SK-N-SH (cell line): ENCODE measurements around the gene SLC16A12.
"Not testable (repeated sequence)": the region's sequence is repeated elsewhere in the genome, so short reads cannot be mapped to it uniquely, and the experiment has no call there.

Source experiments
- EP300 ChIP-seq, 2 experiments: IDR thresholded peaks; 2 replicates each; pipeline versions ENCODE4 v1.4.0 to v1.6.1; 2012; ENCODE audit warnings: borderline replicate concordance in 1 of 2, low read depth in 1 of 2, low read length in 1 of 2
- EZH2phosphoT487 ChIP-seq: fragments of 200-600 bp; sonication (generic); IDR thresholded peaks from 2 replicates; pipeline ENCODE4 v1.6.1; 2017; ENCODE audit warnings: low read depth, mixed run types, mild to moderate bottlenecking, antibody characterized with exemption, moderate library complexity, borderline replicate concordance
- MAX ChIP-seq: IDR thresholded peaks from 2 replicates; pipeline ENCODE4 v1.4.0; 2012; ENCODE audit warnings: low read depth
- MXI1 ChIP-seq: IDR thresholded peaks from 2 replicates; pipeline ENCODE4 v1.6.1; 2012; ENCODE audit warnings: mild to moderate bottlenecking, low read depth, low read length, improper control_type of control experiment
- NRF1 ChIP-seq: IDR thresholded peaks from 2 replicates; pipeline ENCODE4 v1.6.1; 2012; ENCODE audit warnings: low read depth, mild to moderate bottlenecking, low read length
- POLR2AphosphoS5 ChIP-seq: IDR thresholded peaks from 2 replicates; pipeline ENCODE4 v1.6.1; 2012; ENCODE audit warnings: low read depth, low read length
- RAD21 ChIP-seq: IDR thresholded peaks from 2 replicates; pipeline ENCODE4 v1.6.1; 2012; ENCODE audit warnings: mild to moderate bottlenecking, low read length
- RFX5 ChIP-seq: IDR thresholded peaks from 2 replicates; pipeline ENCODE4 v1.6.1; 2012; ENCODE audit warnings: mild to moderate bottlenecking, improper control_type of control experiment, low read length
- TAF1 ChIP-seq: IDR thresholded peaks from 2 replicates; pipeline ENCODE4 v1.6.1; 2012; ENCODE audit warnings: low read depth, mild to moderate bottlenecking, low read length, moderate library complexity, borderline replicate concordance
- USF2 ChIP-seq: fragments of 150-350 bp; IDR thresholded peaks from 2 replicates; pipeline ENCODE4 v1.6.1; 2017; ENCODE audit warnings: antibody characterized with exemption, low read length, low read depth, borderline replicate concordance
- YY1 ChIP-seq: IDR thresholded peaks from 2 replicates; pipeline ENCODE4 v1.4.0; 2012; ENCODE audit warnings: low read depth, mild to moderate bottlenecking
- TF ChIP-seq, protein P1 (sequence below): fragments of 200-600 bp; sonication (generic); IDR thresholded peaks from 2 replicates; pipeline ENCODE4 v1.6.1; 2017; ENCODE audit warnings: antibody characterized with exemption, mild to moderate bottlenecking, moderate library complexity
- TF ChIP-seq, protein P2 (sequence below): IDR thresholded peaks from 2 replicates; pipeline ENCODE4 v1.6.1; 2012; ENCODE audit warnings: mild to moderate bottlenecking, low read depth, low read length, moderate library complexity

DNA sequence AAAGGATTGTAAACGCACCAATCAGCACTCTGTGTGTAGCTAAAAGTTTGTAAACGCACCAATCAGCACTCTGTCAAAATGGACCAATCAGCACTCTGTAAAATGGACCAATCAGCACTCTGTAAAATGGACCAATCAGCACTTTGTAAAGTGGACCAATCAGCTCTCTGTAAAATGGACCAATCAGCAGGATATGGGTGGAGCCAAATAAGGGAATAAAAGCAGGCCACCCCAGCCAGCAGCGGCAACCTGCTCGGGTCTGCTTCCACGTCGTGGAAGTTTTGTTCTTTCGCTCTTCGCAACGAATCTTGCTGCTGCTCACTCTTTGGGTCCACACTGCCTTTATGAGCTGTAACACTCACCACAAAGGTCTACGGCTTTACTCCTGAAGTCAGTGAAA, 123.1 kb downstream of the SLC16A12 start:
- TF ChIP-seq, protein P1, sequence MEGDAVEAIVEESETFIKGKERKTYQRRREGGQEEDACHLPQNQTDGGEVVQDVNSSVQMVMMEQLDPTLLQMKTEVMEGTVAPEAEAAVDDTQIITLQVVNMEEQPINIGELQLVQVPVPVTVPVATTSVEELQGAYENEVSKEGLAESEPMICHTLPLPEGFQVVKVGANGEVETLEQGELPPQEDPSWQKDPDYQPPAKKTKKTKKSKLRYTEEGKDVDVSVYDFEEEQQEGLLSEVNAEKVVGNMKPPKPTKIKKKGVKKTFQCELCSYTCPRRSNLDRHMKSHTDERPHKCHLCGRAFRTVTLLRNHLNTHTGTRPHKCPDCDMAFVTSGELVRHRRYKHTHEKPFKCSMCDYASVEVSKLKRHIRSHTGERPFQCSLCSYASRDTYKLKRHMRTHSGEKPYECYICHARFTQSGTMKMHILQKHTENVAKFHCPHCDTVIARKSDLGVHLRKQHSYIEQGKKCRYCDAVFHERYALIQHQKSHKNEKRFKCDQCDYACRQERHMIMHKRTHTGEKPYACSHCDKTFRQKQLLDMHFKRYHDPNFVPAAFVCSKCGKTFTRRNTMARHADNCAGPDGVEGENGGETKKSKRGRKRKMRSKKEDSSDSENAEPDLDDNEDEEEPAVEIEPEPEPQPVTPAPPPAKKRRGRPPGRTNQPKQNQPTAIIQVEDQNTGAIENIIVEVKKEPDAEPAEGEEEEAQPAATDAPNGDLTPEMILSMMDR, result not testable (repeated sequence)
- TF ChIP-seq POLR2AphosphoS5; YY1; NRF1; EP300 (IDR thresholded peaks at IDR 0.05; ENCODE audit: borderline replicate concordance in 1 of 2, low read depth in 1 of 2, low read length in 1 of 2); MXI1; TAF1; RFX5; USF2; MAX; RAD21; EZH2phosphoT487: not testable (repeated sequence)
- TF ChIP-seq, protein P2, sequence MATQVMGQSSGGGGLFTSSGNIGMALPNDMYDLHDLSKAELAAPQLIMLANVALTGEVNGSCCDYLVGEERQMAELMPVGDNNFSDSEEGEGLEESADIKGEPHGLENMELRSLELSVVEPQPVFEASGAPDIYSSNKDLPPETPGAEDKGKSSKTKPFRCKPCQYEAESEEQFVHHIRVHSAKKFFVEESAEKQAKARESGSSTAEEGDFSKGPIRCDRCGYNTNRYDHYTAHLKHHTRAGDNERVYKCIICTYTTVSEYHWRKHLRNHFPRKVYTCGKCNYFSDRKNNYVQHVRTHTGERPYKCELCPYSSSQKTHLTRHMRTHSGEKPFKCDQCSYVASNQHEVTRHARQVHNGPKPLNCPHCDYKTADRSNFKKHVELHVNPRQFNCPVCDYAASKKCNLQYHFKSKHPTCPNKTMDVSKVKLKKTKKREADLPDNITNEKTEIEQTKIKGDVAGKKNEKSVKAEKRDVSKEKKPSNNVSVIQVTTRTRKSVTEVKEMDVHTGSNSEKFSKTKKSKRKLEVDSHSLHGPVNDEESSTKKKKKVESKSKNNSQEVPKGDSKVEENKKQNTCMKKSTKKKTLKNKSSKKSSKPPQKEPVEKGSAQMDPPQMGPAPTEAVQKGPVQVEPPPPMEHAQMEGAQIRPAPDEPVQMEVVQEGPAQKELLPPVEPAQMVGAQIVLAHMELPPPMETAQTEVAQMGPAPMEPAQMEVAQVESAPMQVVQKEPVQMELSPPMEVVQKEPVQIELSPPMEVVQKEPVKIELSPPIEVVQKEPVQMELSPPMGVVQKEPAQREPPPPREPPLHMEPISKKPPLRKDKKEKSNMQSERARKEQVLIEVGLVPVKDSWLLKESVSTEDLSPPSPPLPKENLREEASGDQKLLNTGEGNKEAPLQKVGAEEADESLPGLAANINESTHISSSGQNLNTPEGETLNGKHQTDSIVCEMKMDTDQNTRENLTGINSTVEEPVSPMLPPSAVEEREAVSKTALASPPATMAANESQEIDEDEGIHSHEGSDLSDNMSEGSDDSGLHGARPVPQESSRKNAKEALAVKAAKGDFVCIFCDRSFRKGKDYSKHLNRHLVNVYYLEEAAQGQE, result not testable (repeated sequence)
